Dendritic cell treated with granulocyte-macrophage colony-stimulating factor and Interleukin-4, amounts not matched to agents 40 ng/mL and 50 ng/mL, for 4 days (primary cell): ENCODE measurements around the gene C5.

Experiments
- H3K27ac Mint-ChIP-seq: one replicate; pipeline ENCODE4 v1.8.0; 2022; ENCODE audit warnings: mild to moderate bottlenecking, mixed read lengths
- H3K27me3 Mint-ChIP-seq: one replicate; pipeline ENCODE4 v1.8.0; 2022; ENCODE audit warnings: mild to moderate bottlenecking, mixed read lengths
- H3K36me3 Mint-ChIP-seq: one replicate; pipeline ENCODE4 v1.8.0; 2022; ENCODE audit warnings: low read depth, mixed read lengths
- H3K4me1 Mint-ChIP-seq: one replicate; pipeline ENCODE4 v1.8.0; 2022; ENCODE audit warnings: low read depth, mixed read lengths
- H3K4me3 Mint-ChIP-seq: one replicate; pipeline ENCODE4 v1.8.0; 2022; ENCODE audit warnings: mild to moderate bottlenecking, moderate library complexity, mixed read lengths
- H3K9me3 Mint-ChIP-seq: one replicate; pipeline ENCODE4 v1.8.0; 2022; ENCODE audit warnings: mixed read lengths
- intact Hi-C: fragments of 100-400 bp; cut with micrococcal nuclease; formaldehyde crosslinking; loops from one replicate; pipeline ENCODE4 v1.15.0; 2022

C5 gene

DNA sequence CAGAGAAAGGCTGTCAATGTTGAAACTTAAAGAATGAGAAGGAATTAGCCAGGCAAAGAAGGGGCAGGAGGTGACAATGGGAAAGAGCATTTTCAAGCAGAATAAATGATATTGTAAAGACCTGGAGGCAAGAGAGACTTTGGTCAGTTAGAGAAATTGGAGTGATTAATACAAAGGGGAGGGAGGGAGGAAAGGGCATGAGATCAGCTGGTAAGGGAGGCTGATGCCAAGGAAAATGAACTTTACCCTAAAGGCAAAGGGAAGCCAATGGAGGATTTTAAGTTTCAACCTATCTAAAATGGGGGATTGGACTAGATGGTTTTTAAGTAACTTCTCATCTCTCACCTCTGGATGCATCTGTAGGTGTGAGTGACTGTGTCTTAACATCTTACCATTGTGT, 23.3 kb downstream of the C5 start:
- Mint-ChIP-seq H3K4me3 (no peak overlapping the region), H3K36me3 (no peaks in the 10 kb centered on the region), H3K9me3 (no peaks in the 10 kb centered on the region), H3K27ac (no peak overlapping the region), H3K4me1 (no peaks in the 10 kb centered on the region), H3K27me3 (no peaks in the 10 kb centered on the region)
- intact Hi-C loops, result no loop called here

DNA sequence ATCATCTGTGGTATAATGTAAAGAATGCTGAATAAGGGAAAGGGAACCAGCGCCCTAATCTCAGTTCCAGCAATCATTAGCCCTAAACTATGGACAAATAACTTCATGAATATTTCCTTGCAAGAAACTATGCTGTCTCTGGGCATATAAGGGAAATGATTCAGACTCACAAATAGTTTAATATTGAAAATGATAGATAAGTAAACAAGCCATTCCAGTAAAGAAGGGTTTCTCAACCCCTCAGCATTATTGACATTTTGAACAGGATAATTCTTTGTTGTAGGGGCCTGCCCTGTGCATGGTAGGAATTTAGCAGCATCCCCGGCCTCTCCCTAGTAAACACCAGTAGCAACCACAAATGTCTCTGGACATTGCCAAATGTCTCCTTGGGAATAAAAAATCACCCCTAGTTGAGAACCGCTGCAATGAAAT, 23.8 kb downstream of the C5 start:
- no peak overlapping the region for H3K4me3 Mint-ChIP-seq
- H3K27ac Mint-ChIP-seq, result no peak overlapping the region
- no peaks in the 10 kb centered on the region for H3K9me3 Mint-ChIP-seq
- no peaks in the 10 kb centered on the region for H3K4me1 Mint-ChIP-seq
- intact Hi-C loops, result no loop called here
- H3K36me3 Mint-ChIP-seq, result no peaks in the 10 kb centered on the region
- H3K27me3 Mint-ChIP-seq, result no peaks in the 10 kb centered on the region

DNA sequence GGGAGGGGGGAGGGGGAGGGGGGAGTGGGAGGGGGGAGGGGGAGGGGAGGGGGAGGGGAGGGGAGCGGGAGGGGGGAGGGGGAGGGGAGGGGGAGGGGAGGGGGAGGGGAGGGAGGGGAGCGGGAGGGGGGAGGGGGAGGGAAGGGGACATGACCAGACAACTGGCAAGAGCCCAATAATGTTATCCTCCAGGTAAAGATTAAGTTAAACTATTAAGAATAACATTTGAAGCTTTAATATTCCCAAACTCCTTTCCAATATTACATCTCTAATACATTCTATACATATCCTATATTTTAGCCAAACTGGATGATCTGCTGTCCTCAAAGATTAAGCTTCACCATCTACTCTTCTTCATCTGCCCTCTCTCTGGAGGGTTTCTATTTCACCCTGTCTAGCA, 25.8 kb downstream of the C5 start:
- Mint-ChIP-seq H3K9me3 (no peaks in the 10 kb centered on the region), H3K4me3 (no peak overlapping the region), H3K27ac (no peak overlapping the region), H3K4me1 (no peaks in the 10 kb centered on the region), H3K27me3 (no peaks in the 10 kb centered on the region), H3K36me3 (no peaks in the 10 kb centered on the region)
- intact Hi-C loops, result no loop called here

DNA sequence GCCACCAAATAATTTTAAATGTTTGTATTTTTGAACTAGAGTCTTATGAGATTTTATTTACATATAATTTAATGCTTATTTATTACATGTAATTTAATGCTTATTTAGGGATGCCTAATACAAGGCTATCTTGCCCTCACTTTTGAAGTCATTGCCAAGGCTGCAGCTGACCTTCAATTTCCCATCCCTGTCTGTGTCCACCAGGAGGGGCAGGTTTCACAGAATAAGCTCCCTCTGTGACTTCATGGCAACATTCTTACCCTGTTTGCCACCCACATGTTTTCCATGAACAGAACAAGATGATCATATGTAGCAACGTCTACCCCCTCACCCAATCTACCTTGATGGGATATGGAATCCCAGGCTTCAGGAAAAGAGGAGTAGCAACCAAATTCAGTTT, 27.0 kb downstream of the C5 start:
- no peaks in the 10 kb centered on the region for H3K9me3 Mint-ChIP-seq
- no peaks in the 10 kb centered on the region for H3K27me3 Mint-ChIP-seq
- H3K4me1 Mint-ChIP-seq, result no peaks in the 10 kb centered on the region
- H3K4me3 Mint-ChIP-seq, result no peak overlapping the region
- intact Hi-C loops, result no loop called here
- no peak overlapping the region for H3K27ac Mint-ChIP-seq
- no peaks in the 10 kb centered on the region for H3K36me3 Mint-ChIP-seq

DNA sequence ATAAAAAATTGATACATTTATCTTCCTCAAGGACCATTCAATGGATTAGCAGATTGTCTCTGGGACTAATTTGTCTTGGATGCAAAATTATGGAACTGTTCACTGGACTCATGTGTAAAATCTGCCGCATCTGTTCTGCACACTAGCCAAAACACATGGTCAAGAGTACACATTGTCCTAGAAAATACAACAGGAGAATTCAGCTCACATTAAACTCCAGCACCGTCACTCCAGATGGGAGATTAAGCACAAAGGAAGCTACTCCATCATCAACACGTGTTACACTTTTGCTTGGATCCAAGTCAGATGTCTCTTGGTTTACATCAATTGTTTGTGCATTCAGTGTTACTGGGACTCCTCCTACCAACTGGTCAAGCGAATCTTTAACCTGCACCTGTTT, 28.8 kb downstream of the C5 start:
- Mint-ChIP-seq H3K4me3 (no peak overlapping the region), H3K27ac (no peak overlapping the region), H3K27me3 (no peaks in the 10 kb centered on the region), H3K9me3 (no peaks in the 10 kb centered on the region), H3K4me1 (no peaks in the 10 kb centered on the region), H3K36me3 (peaks cover 6% of the 10 kb centered on the region)
- intact Hi-C loops, result no loop called here

DNA sequence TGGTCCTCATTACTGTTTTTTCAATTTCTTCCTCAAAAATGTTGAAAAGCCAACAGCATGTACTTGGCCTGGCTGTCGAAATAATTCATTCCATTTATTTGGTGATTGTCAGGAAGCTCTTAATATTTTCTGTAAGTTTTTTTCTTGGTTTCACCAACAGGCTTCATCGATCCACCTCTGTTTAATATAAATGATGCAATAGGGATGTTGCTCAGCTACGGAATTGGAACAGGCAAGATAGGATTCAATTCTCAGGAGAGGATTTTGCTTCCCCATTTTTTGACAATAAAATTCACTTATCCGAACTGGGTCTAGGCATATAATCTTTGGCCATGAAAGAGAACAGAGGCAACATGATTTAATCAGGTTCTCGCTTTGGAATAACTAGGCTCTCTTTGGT, 30.8 kb downstream of the C5 start:
- Mint-ChIP-seq H3K27me3 (no peaks in the 10 kb centered on the region), H3K27ac (no peak overlapping the region), H3K4me1 (no peaks in the 10 kb centered on the region), H3K9me3 (no peaks in the 10 kb centered on the region), H3K4me3 (no peak overlapping the region), H3K36me3 (peaks cover 12% of the 10 kb centered on the region)
- intact Hi-C loops, result no loop called here

DNA sequence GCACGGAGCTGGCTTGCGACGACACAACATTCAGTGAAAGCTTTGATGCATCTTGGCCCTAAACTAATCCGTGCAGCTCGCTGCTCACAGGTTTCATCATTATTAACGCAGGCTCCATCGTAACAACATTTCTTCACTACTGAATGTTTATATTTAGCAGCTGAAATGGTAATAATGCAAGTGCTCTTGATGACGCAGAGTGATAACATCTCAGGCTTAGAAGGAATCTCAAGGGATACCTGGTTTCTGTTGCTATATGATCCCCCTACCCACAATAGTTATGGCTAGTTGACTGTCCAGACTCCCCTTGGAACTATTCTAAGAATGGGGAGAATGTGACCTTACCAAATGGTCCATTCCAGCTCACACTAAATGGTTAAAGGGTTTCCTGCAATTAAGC, 36.2 kb downstream of the C5 start:
- Mint-ChIP-seq H3K4me1 (peaks cover 10% of the 10 kb centered on the region), H3K36me3 (peaks cover 12% of the 10 kb centered on the region)

DNA sequence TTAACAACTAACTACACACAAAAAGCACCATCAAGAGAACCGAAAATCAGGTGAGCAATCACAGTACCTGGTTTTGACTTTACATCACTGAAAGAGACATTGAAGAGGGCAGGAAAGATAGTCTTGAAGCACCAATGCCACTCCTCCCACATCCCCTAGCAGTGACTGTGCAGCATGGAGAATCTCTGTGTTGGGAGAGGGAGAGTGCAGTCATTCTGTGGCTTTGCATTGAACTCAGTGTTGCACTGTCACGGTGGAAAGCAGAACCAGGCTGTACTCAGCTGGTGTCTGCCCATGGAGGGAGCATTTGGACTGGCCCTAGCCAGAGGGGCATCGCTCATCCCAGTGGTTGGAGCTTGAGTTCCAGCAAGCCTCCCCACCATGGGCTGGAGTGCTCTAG, 40.4 kb downstream of the C5 start:
- H3K27me3 Mint-ChIP-seq, result no peaks in the 10 kb centered on the region
- intact Hi-C loops, result loop anchor here (5.0 kb wide), 1 partner anchor 38 kb away; no protein-coding TSS in a partner anchor
- H3K4me1 Mint-ChIP-seq, result peaks cover 10% of the 10 kb centered on the region
- peak overlapping the region; percentile 5 for H3K27ac Mint-ChIP-seq
- no peak overlapping the region for H3K4me3 Mint-ChIP-seq
- no peaks in the 10 kb centered on the region for H3K9me3 Mint-ChIP-seq
- H3K36me3 Mint-ChIP-seq, result peaks cover 13% of the 10 kb centered on the region

More for the DNA sequence above, 36.2 kb downstream of the C5 start:
- Mint-ChIP-seq H3K4me3 (no peak overlapping the region), H3K27me3 (no peaks in the 10 kb centered on the region), H3K9me3 (no peaks in the 10 kb centered on the region), H3K27ac (no peak overlapping the region)
- intact Hi-C loops, result loop anchor here (5.0 kb wide), 1 partner anchor 33 kb away; no protein-coding TSS in a partner anchor

DNA sequence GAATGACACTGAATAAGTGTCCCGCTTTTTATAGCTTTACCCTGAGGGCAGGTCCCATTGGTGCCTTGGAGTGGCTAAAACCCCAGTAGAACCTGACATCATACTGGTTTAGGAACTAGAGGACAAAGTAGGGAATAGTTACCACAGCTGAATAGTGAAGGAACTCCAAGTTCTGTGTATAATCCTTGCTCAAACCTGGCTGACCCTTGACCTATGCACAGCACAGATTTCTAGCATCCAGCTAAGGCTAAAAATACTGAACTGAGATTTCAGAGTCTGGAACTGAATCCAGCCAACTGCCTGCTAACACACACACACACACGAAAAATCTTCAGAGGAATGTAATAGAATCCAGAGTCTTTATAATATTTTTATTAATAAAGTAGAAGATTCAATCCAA, 50.8 kb downstream of the C5 start:
- Mint-ChIP-seq H3K27ac (no peak overlapping the region), H3K27me3 (no peaks in the 10 kb centered on the region), H3K4me1 (peaks cover 6% of the 10 kb centered on the region), H3K36me3 (no peaks in the 10 kb centered on the region), H3K9me3 (no peaks in the 10 kb centered on the region), H3K4me3 (no peak overlapping the region)
- intact Hi-C loops, result no loop called here

DNA sequence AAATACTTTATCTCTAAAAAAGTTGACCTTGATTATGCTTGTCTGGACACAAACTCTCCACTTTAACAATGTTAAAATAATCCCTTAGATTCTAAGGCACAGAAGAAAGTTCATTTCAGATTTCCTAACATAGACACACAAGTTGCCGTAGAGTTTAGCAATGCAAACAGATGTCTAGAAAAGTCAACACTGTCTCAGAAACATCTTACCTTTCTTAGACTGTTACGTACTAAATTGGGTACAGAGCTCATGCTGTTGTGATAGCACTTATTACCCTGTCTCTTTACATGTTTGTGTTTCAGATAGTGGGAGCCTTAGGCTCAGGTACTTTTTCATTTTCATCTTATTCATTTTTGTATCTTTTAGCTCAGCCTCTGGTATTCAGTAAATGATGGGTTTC, 52.0 kb downstream of the C5 start:
- H3K27me3 Mint-ChIP-seq, result no peaks in the 10 kb centered on the region
- intact Hi-C loops, result no loop called here
- no peak overlapping the region for H3K27ac Mint-ChIP-seq
- peaks cover 6% of the 10 kb centered on the region for H3K4me1 Mint-ChIP-seq
- no peak overlapping the region for H3K4me3 Mint-ChIP-seq
- H3K9me3 Mint-ChIP-seq, result no peaks in the 10 kb centered on the region
- no peaks in the 10 kb centered on the region for H3K36me3 Mint-ChIP-seq

DNA sequence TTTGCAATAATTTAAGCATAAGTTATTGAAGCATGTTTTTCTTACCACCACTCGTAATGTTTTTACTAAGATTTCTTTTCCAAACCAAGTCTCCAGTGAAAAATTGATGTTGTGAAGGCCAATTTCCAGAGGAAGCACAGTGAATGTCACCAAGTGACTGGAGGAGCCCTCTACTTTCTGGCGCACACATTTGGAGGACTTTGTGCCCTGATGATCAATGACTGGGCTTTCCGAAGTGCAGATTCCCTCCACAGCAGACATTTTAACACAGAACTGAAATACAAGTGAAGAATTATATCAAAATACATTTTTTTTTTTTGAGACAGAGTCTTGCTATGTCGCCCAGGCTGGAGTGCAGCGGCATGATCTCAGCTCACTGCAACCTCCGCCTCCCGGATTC, 52.6 kb downstream of the C5 start:
- H3K4me3 Mint-ChIP-seq, result no peak overlapping the region
- H3K9me3 Mint-ChIP-seq, result no peaks in the 10 kb centered on the region
- intact Hi-C loops, result no loop called here
- peaks cover 6% of the 10 kb centered on the region for H3K4me1 Mint-ChIP-seq
- no peaks in the 10 kb centered on the region for H3K27me3 Mint-ChIP-seq
- no peaks in the 10 kb centered on the region for H3K36me3 Mint-ChIP-seq
- H3K27ac Mint-ChIP-seq, result no peak overlapping the region

DNA sequence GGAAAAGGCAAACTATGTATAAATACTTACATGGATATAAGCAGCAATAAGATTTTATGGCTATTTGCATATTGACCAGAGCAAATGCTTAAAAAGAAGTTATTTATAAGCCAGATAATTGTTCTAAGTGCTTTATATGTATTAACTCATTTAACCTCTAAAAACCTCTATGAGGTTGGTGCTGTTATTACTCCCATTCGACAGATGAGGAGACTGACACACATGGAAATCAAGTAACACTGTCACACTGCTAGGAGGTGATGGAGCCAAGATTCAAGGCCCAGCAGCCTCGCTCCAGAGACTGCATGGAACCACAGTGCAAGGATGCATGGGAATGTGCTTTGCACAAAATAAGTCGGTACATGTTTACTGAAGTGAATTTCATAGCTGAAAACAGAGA, 53.7 kb downstream of the C5 start:
- Mint-ChIP-seq H3K4me3 (no peak overlapping the region), H3K27me3 (no peaks in the 10 kb centered on the region), H3K36me3 (no peaks in the 10 kb centered on the region), H3K27ac (no peak overlapping the region), H3K9me3 (no peaks in the 10 kb centered on the region), H3K4me1 (peaks cover 6% of the 10 kb centered on the region)
- intact Hi-C loops, result no loop called here

DNA sequence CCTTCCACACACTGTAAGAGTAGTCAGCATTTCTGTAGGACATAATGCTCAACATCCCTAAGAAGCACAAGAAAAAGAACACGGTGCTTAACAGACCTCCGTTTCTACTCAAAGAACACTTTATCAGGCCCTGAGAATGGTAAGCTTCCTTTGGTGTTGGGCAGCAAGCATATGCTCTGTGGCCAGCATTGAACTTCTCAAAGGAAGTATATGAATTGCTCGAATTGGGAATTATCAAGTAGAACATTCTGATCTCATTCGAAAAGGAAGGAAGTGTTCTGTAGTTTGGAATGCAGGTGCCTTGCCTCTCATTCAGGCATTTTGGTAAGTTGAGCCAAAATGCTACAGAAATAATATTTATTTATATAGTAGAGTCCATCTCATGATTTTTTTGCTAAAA, 61.0 kb downstream of the C5 start:
- H3K27ac Mint-ChIP-seq, result no peak overlapping the region
- intact Hi-C loops, result loop anchor here (5.0 to 10.0 kb wide), 2 partner anchors 73 to 196 kb away; no protein-coding TSS in a partner anchor
- no peaks in the 10 kb centered on the region for H3K9me3 Mint-ChIP-seq
- no peaks in the 10 kb centered on the region for H3K27me3 Mint-ChIP-seq
- no peak overlapping the region for H3K4me3 Mint-ChIP-seq
- H3K36me3 Mint-ChIP-seq, result peaks cover 11% of the 10 kb centered on the region
- no peaks in the 10 kb centered on the region for H3K4me1 Mint-ChIP-seq

DNA sequence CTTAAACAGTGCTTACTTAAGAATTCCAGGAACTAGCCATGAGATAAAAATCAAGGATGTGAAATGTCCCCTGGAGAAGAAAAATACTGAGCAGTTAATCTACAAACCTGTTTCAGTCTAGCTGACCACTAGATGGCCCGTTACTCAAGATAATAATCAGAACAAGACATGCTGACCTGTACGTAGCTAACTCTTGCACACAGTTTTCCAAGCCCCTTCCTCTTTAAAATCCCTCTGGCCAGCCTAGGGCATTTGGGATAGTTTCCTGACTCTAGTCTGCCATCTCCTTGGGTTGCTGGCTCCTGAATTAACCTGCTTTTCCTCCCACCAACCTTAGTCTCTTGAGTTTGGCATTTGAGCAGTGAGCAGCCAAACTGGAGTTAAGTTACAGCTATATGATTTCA, 64.3 kb downstream of the C5 start:
- intact Hi-C loops, result loop anchor here (5.0 to 10.0 kb wide), 2 partner anchors 76 to 199 kb away; no protein-coding TSS in a partner anchor
- Mint-ChIP-seq H3K27ac (no peak overlapping the region), H3K27me3 (no peaks in the 10 kb centered on the region), H3K4me3 (no peak overlapping the region), H3K9me3 (no peaks in the 10 kb centered on the region), H3K4me1 (no peaks in the 10 kb centered on the region), H3K36me3 (peaks cover 11% of the 10 kb centered on the region)

DNA sequence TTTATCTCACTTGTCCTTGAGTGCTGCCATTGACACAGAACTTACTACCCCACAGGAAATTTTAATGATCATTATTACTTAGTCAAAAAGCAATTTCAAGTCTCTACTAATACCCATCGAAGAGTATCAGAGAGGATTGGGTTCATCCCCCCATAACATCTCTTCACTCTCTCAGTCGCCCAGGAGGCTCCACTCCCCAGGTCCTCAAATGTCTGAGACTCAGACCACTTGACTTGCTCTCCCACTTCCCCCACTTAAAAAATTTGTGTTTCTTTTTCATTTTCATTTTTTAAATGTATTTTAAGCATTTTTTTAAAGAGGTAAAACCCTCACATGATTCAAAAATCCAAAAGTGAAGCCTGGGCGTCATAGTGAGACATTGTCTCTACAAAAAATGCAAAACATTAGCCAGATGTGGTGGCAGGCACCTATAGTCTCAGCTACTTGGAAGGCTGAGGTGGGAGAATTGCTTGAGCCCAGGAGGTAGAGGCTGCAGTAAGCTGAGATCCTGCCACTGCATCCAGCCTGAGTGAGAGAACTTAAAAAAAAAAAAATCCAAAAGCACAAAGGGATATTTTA, 66.7 kb downstream of the C5 start:
- Mint-ChIP-seq H3K4me3 (no peak overlapping the region), H3K36me3 (peaks cover 6% of the 10 kb centered on the region), H3K27ac (no peak overlapping the region), H3K9me3 (no peaks in the 10 kb centered on the region), H3K27me3 (no peaks in the 10 kb centered on the region), H3K4me1 (no peaks in the 10 kb centered on the region)
- intact Hi-C loops, result loop anchor here (10.0 kb wide), 1 partner anchor 201 kb away; no protein-coding TSS in a partner anchor
